GM12878 (cell line): ENCODE results near the gene ABCC3. TPM values are rescaled to one million over a fixed set of nuclear protein-coding genes. Genes with fewer than 3 reads are reported as not detected.

ENCODE experiments used
- ATAC-seq: fragments of 200-7000 bp; cut with Tn5 transposase; 3 replicates; pipeline ENCODE4 v1.9.1; 2020; ENCODE audit warnings: mild to moderate bottlenecking, moderate library complexity
- BruUV-seq: library from RNA; stranded (reverse); fragments of 400-500 nt; replicated peaks from 2 replicates; lab custom pipeline; 2021; lab: Mats Ljungman, UMichigan
- CTCF ChIA-PET: fragments of 300-600 bp; sonication (Branson Sonifier 250); formaldehyde crosslinking; extraction: SDS; loops from one replicate; lab custom pipeline; 2021; ENCODE audit warnings: inconsistent platforms; lab: Yijun Ruan, JAX
- POLR2A ChIA-PET: fragments of 350-600 bp; formaldehyde crosslinking; extraction: SDS; loops from one replicate; lab custom pipeline; 2021; ENCODE audit warnings: inconsistent platforms; lab: Charles Lee
- RAD21 ChIA-PET: fragments of 300-600 bp; sonication (Branson Sonifier 250); formaldehyde crosslinking; loops from one replicate; lab custom pipeline; 2023; ENCODE audit warnings: antibody characterized with exemption; ENCODE audit not compliant: unreplicated experiment; lab: Charles Lee
- SMC1A ChIA-PET: fragments of 300-600 bp; sonication (Branson Sonifier 250); formaldehyde crosslinking; loops from one replicate; lab custom pipeline; 2023; ENCODE audit not compliant: unreplicated experiment, uncharacterized antibody; lab: Charles Lee
- DNase-seq: peaks from one replicate; pipeline ENCODE4 v3.0.0-alpha.2; 2011; ENCODE audit warnings: low read depth, low spot score
- FAIRE-seq: peaks from 3 replicates; lab custom pipeline; 2011; peaks lifted over from hg19 to GRCh38; lab: Jason Lieb, UNC
- H2AFZ ChIP-seq: 2 replicates; pipeline ENCODE4 v1.6.0; 2011; ENCODE audit warnings: low read depth, low read length, control low read depth; ENCODE audit not compliant: control insufficient read depth
- H3K27ac ChIP-seq: 2 replicates; pipeline ENCODE4 v1.5.1; 2011; ENCODE audit warnings: control low read depth; ENCODE audit not compliant: control insufficient read depth, insufficient read depth
- H3K27me3 ChIP-seq, 2 experiments: replicated peaks in 1 of 2; 2 replicates each; pipeline versions ENCODE4 v1.6.0 to v1.6.1; 2011; ENCODE audit warnings: low read length in 1 of 2; ENCODE audit not compliant: control insufficient read depth in 2 of 2, insufficient read depth in 2 of 2
- H3K36me3 ChIP-seq, 2 experiments: 2 replicates each; pipeline ENCODE4 v1.5.1; 2011; ENCODE audit warnings: low read length in 1 of 2; ENCODE audit not compliant: control insufficient read depth in 2 of 2, insufficient read depth in 2 of 2
- H3K4me1 ChIP-seq: 2 replicates; pipeline ENCODE4 v1.6.1; 2011; ENCODE audit warnings: mild to moderate bottlenecking, low read length, moderate library complexity, mixed read lengths; ENCODE audit not compliant: control insufficient read depth, insufficient read depth
- H3K4me2 ChIP-seq: 2 replicates; pipeline ENCODE4 v1.6.0; 2011; ENCODE audit warnings: control low read depth; ENCODE audit not compliant: control insufficient read depth, insufficient read depth
- H3K4me3 ChIP-seq: fragments of 200-600 bp; sonication (generic); 2 replicates; pipeline ENCODE4 v1.5.1; 2016
- H3K79me2 ChIP-seq: 2 replicates; pipeline ENCODE4 v1.6.0; 2011; ENCODE audit warnings: low read length; ENCODE audit not compliant: control insufficient read depth, insufficient read depth
- H3K9ac ChIP-seq: 2 replicates; pipeline ENCODE4 v1.8.0; 2011; ENCODE audit warnings: low read length, control low read depth, mixed read lengths; ENCODE audit not compliant: control insufficient read depth, insufficient read depth
- H3K9me3 ChIP-seq: replicated peaks from 3 replicates; pipeline ENCODE4 v1.5.1; 2011; ENCODE audit warnings: mild to moderate bottlenecking, low read length; ENCODE audit not compliant: control insufficient read depth, insufficient read depth
- H4K20me1 ChIP-seq: 2 replicates; pipeline ENCODE4 v1.6.0; 2011; ENCODE audit not compliant: control insufficient read depth, insufficient read depth
- RELA ChIP-seq: fragments of 450-650 bp; IDR thresholded peaks from 2 replicates; pipeline ENCODE4 v1.8.0; 2014; ENCODE audit warnings: borderline replicate concordance; ENCODE audit not compliant: partially characterized antibody
- SMARCA5 ChIP-seq: fragments of 450-650 bp; IDR thresholded peaks from 2 replicates; pipeline ENCODE4 v1.6.1; 2017; ENCODE audit warnings: mild to moderate bottlenecking
- WGBS: methylation state at CpG from one replicate; pipeline ENCODE4 v1.1.6; 2016; ENCODE audit warnings: low lambda C conversion rate; ENCODE audit not compliant: insufficient replicate concordance, insufficient coverage; ENCODE audit errors: missing lambda C conversion rate; 5-methylcytosine and 5-hydroxymethylcytosine counted together
- in situ Hi-C: fragments of 300-500 bp; cut with MboI; formaldehyde crosslinking; loops from 9 replicates; pipeline ENCODE4 v1.14.3; 2018; ENCODE audit warnings: mixed read lengths
- intact Hi-C: fragments of 100-400 bp; cut with micrococcal nuclease; formaldehyde crosslinking; loops from one replicate; pipeline ENCODE4 v1.14.2; 2022; ENCODE audit not compliant: unreplicated experiment
- polyA plus RNA-seq, 11 experiments: library from polyadenylated mRNA; depleted of rRNA in 4 of 11; unstranded in 6 of 11; stranded (reverse) in 5 of 11; fragments of >200 nt; fragmentation: Nextera tagmentation in 4 of 11; fragmentation: Illumina TruSeq in 1 of 11; extraction: Ambion mirVana in 4 of 11; extraction: Trizol in 1 of 11; gene quantifications; 1 replicate in 1 of 11; 2 replicates in 10 of 11; pipeline versions ENCODE4 v1.2.1 to v1.2.3, GENCODE V29; 2011 to 2016; ENCODE audit warnings: inconsistent platforms in 2 of 11, missing spikeins in 2 of 11, low read depth in 1 of 11
- total RNA-seq, 4 experiments: library from RNA; depleted of rRNA in 3 of 4; stranded (reverse); fragments of >200 nt in 3 of 4; fragmentation: Illumina TruSeq in 1 of 4; extraction: Trizol in 1 of 4; gene quantifications; 2 replicates each; pipeline versions ENCODE4 v1.2.1 to v1.2.3, GENCODE V29; 2013 to 2021
- TF ChIP-seq, protein P1 (sequence below): fragments of 450-650 bp; IDR thresholded peaks from 2 replicates; pipeline ENCODE4 v1.6.1; 2016; ENCODE audit warnings: mild to moderate bottlenecking, moderate library complexity, borderline replicate concordance

The ABCC3 gene
- total and polyA plus RNA-seq, 10 of the 15 experiments (the other 5 are each of a cell fraction or from before 2014, with no cell fraction given), result 0.21 to 2.3 (median 0.71) TPM; not detected in 6

DNA sequence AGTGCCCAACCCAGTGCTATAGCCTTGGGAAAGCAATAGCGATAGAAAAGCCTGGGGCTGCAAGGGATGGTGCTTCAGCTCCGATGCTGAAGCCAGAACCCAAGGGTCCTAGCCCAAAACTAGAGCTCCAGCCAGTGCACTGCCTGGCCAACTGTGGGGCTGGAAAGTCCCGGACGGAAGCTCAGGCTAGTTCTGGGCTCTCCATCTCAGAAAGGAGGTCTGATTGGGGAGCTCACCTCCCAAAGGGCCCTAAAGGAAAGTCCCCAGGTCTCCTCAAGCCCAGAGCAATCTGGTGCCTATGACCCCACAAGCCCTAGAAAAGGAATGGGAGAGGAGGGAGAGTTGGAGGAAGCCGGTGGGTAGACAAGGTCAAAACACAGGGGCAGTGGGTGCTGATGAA lies 2.0 kb upstream of the ABCC3 start (continued):
- TF ChIP-seq, protein P1, sequence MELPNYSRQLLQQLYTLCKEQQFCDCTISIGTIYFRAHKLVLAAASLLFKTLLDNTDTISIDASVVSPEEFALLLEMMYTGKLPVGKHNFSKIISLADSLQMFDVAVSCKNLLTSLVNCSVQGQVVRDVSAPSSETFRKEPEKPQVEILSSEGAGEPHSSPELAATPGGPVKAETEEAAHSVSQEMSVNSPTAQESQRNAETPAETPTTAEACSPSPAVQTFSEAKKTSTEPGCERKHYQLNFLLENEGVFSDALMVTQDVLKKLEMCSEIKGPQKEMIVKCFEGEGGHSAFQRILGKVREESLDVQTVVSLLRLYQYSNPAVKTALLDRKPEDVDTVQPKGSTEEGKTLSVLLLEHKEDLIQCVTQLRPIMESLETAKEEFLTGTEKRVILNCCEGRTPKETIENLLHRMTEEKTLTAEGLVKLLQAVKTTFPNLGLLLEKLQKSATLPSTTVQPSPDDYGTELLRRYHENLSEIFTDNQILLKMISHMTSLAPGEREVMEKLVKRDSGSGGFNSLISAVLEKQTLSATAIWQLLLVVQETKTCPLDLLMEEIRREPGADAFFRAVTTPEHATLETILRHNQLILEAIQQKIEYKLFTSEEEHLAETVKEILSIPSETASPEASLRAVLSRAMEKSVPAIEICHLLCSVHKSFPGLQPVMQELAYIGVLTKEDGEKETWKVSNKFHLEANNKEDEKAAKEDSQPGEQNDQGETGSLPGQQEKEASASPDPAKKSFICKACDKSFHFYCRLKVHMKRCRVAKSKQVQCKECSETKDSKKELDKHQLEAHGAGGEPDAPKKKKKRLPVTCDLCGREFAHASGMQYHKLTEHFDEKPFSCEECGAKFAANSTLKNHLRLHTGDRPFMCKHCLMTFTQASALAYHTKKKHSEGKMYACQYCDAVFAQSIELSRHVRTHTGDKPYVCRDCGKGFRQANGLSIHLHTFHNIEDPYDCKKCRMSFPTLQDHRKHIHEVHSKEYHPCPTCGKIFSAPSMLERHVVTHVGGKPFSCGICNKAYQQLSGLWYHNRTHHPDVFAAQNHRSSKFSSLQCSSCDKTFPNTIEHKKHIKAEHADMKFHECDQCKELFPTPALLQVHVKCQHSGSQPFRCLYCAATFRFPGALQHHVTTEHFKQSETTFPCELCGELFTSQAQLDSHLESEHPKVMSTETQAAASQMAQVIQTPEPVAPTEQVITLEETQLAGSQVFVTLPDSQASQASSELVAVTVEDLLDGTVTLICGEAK, result no peak

DNA sequence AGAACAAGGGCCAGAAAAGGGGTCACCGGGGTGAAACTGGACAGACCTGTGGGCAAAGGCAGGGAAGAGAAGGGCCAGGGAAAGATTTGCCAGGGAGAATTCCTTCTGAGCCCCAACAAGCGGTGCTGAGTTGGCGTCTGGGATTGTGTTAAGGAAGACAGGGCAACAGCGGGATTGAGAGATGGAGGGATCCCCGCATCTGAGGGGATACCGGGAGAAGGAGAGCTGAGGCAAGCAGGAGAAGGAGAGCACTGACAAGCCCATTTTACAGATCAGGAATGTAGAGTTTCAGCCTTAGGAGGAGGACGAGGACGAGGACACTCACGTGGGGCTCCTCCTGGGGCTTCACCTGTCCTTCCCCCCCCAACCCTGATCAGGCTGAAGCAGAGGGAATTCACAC lies 998 bp upstream of the ABCC3 start:
- Histone ChIP-seq H3K79me2 (no peaks in the 10 kb centered on the region; the same call in 1 of the 2 replicates), H2AFZ (no peak overlapping the region), H4K20me1 (no peaks in the 10 kb centered on the region), H3K4me1 (peaks cover 15% of the 10 kb centered on the region)
- SMC1A ChIA-PET, result interaction anchor here (1.2 to 6.8 kb wide), 2 partner anchors 17 to 63 kb away, joined by 3 to 90 read pairs; no protein-coding TSS in a partner anchor
- 85% methylated on average over 9 of the region's 9 CpGs for WGBS
- FAIRE-seq (no peak), DNase-seq (no peak)
- CTCF ChIA-PET, result interaction anchor here (1.2 to 17.1 kb wide), 4 partner anchors 21 to 152 kb away, joined by 3 to 211 read pairs (median 4); no protein-coding TSS in a partner anchor
- BruUV-seq, result no TSS peak
- no peak for TF ChIP-seq RELA
- TF ChIP-seq SMARCA5, result 0 out of 2 replicates have a peak, but pooled peaks have one; percentile 22
- TF ChIP-seq, all 136 proteins: peak for 1
- Histone ChIP-seq H3K36me3 (no peaks in the 10 kb centered on the region), H3K9ac (no peak overlapping the region; the same call in 1 of the 2 replicates), H3K27ac (peak overlapping the region; percentile 34), H3K4me2 (peak overlapping the region; percentile 59), H3K9me3 (no peaks in the 10 kb centered on the region), H3K4me3 (peak overlapping the region; percentile 3; the same call in 1 of the 2 replicates), H3K27me3 (no peaks in the 10 kb centered on the region; a peak in 2 of 4 replicates)
- ChIA-PET RAD21 (interaction anchor here (1.2 kb wide), 1 partner anchor 58 kb away, joined by 4 read pairs; no protein-coding TSS in a partner anchor), POLR2A (no interaction called here)
- intact Hi-C loops, result no loop called here
- no peak for ATAC-seq
- in situ Hi-C loops, result no loop called here
